NCI-H1105 (cell line): Measurements from ENCODE around the gene TMEM150B.

ENCODE experiments used
- DNase-seq: peaks from one replicate; lab custom pipeline; 2025; lab: John Stamatoyannopoulos, UW

TMEM150B gene

GRCh38 chr19:55276720-55277430 is 48.3 kb downstream of the TMEM150B start:
- DNase-seq: no peak

GRCh38 chr19:55275851-55276719 is 49.1 kb downstream of the TMEM150B start:
- DNase-seq: no peak

GRCh38 chr19:55273978-55274707 is 51.0 kb downstream of the TMEM150B start:
- peak; percentile 86 for DNase-seq

- no peak for DNase-seq
Observed at GRCh38 chr19:55272142-55272541, 53.0 kb downstream of the TMEM150B start.

- no peak for DNase-seq
Observed at GRCh38 chr19:55270172-55270942, 54.8 kb downstream of the TMEM150B start.

- DNase-seq: no peak
Observed at GRCh38 chr19:55269299-55269698, 55.8 kb downstream of the TMEM150B start.

GRCh38 chr19:55266840-55267239 is 58.3 kb downstream of the TMEM150B start:
- no peak for DNase-seq

GRCh38 chr19:55266404-55266803 is 58.7 kb downstream of the TMEM150B start:
- no peak for DNase-seq

- no peak for DNase-seq
Observed at GRCh38 chr19:55265723-55266386, 59.3 kb downstream of the TMEM150B start.

- DNase-seq: no peak
Observed at GRCh38 chr19:55265173-55265572, 60.0 kb downstream of the TMEM150B start.

GRCh38 chr19:55264531-55264930 is 60.6 kb downstream of the TMEM150B start:
- no peak for DNase-seq
